ENCODE data around the gene CELF5.

- TF ChIP-seq CTCF (IDR thresholded peaks at IDR 0.05) (no peak), POLR2A (IDR thresholded peaks at IDR 0.05) (no peak), EP300 (IDR thresholded peaks at IDR 0.05) (no peak)
Observed at GRCh38 chr19:3196064-3196932, 28.2 kb upstream of the CELF5 start.

Data from ovary (tissue), 3 donors.